ENCODE measurements around the gene IFT80.
"Not testable (repeated sequence)": the region's sequence is repeated elsewhere in the genome, so short reads cannot be mapped to it uniquely, and the experiment has no call there.

The IFT80 gene

DNA sequence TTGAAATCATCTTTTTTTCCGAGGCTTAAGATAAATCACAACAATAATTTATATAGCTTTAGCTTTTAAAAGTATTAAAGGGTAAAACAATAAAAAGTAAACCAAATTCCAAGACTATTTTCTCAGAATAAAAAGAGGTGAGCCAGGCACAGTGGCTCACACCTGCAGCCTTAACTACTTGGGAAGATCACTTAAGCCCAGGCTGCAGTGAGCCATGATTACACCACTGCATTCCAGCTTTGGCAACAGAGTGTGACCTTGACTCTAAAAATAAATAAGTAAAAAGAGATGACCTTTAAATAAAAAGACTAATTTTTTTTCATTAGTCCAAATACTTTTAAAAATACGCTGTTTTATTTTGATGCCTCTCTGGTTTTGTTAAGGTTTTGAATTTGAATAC, 119.4 kb downstream of the IFT80 start:
- Mint-ChIP-seq H3K27ac (no peak overlapping the region), H3K4me3 (no peak overlapping the region), H3K9me3 (no peaks in the 10 kb centered on the region), H3K27me3 (no peaks in the 10 kb centered on the region), H3K4me1 (no peaks in the 10 kb centered on the region), H3K36me3 (peaks cover 18% of the 10 kb centered on the region)

DNA sequence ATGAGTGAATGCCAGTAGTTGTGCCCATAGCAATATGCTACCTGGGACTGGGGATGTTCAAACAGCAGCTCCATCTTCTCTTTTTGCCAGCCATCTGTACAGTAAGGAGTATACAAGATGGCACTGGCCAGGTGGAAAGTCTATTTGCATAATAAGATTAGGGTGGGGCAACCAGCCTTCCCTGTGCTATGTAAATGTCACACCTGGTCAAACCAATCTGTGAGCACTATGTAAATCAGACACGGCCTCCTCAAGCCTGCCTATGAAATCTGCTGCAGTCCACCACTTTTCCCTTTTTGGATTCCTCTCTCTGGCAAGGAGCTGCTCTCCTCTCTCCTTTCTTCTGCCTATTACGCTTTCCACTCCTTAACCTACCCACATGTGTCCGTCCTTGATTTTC, 120.8 kb downstream of the IFT80 start:
- no peak overlapping the region for H3K4me3 Mint-ChIP-seq
- no peaks in the 10 kb centered on the region for H3K9me3 Mint-ChIP-seq
- no peaks in the 10 kb centered on the region for H3K27me3 Mint-ChIP-seq
- no peaks in the 10 kb centered on the region for H3K4me1 Mint-ChIP-seq
- no peak overlapping the region for H3K27ac Mint-ChIP-seq
- peaks cover 25% of the 10 kb centered on the region for H3K36me3 Mint-ChIP-seq

GRCh38 chr3:160265088-160265487, 133.9 kb downstream of the IFT80 start:
- peaks cover 14% of the 10 kb centered on the region for H3K36me3 Mint-ChIP-seq

GRCh38 chr3:160260587-160261270, 138.3 kb downstream of the IFT80 start:
- H3K4me1 Mint-ChIP-seq = no peaks in the 10 kb centered on the region
- H3K27me3 Mint-ChIP-seq = no peaks in the 10 kb centered on the region
- H3K4me3 Mint-ChIP-seq = no peak overlapping the region
- H3K27ac Mint-ChIP-seq = no peak overlapping the region
- H3K36me3 Mint-ChIP-seq = peaks cover 17% of the 10 kb centered on the region
- H3K9me3 Mint-ChIP-seq = no peaks in the 10 kb centered on the region

More at GRCh38 chr3:160265088-160265487, 133.9 kb downstream of the IFT80 start:
- Mint-ChIP-seq H3K27ac (no peak overlapping the region), H3K4me3 (no peak overlapping the region), H3K9me3 (no peaks in the 10 kb centered on the region), H3K27me3 (no peaks in the 10 kb centered on the region), H3K4me1 (no peaks in the 10 kb centered on the region)

- Mint-ChIP-seq H3K9me3 (no peaks in the 10 kb centered on the region), H3K27me3 (no peaks in the 10 kb centered on the region), H3K4me3 (no peak overlapping the region), H3K27ac (no peak overlapping the region), H3K36me3 (peaks cover 14% of the 10 kb centered on the region), H3K4me1 (no peaks in the 10 kb centered on the region)
These were observed 139.4 kb downstream of the IFT80 start for GRCh38 chr3:160259589-160259988.

DNA sequence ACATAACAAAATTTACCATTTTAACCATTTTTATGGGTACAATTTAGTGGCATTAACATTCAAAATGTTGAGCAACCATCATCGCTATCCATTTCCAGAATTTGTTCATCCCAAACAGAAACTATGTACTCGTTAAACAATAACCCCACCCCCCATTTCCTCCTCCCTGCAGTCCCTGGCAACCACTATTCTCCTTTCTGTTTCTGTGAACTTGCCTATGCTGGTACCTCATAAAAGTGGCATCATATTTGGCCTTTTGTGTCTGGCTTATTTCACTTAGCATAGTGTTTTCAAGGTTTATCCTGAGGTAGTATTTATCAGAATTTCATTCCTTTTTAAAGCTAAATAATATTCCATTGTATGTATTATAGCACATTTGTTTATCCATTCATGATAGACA, 141.4 kb downstream of the IFT80 start:
- Mint-ChIP-seq H3K4me3 (no peak overlapping the region), H3K27ac (no peak overlapping the region), H3K4me1 (no peaks in the 10 kb centered on the region), H3K9me3 (no peaks in the 10 kb centered on the region), H3K36me3 (peaks cover 14% of the 10 kb centered on the region), H3K27me3 (no peaks in the 10 kb centered on the region)

- H3K9me3 Mint-ChIP-seq = no peaks in the 10 kb centered on the region
- H3K36me3 Mint-ChIP-seq = peaks cover 1% of the 10 kb centered on the region
These were observed 145.7 kb downstream of the IFT80 start for GRCh38 chr3:160253298-160253697.

DNA sequence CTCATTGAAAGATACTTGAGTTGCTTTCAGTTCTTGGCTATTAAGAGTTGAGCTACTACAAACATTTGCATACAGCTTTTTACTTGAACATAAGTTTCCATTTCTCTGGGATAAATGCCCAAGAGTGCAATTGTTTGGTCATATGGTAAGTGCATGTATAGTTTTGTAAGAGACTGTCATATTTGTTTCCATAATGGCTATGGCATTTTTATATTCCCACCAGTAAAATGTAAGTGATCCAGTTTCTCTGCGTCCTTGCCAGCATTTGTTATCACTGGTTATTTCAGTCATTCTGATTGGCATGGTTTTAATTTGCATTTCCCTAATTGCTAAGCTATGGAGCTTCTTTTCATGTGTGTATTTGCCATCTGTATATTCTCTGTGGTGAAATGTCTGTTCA, 151.3 kb downstream of the IFT80 start:
- H3K27me3 Mint-ChIP-seq = peaks cover 7% of the 10 kb centered on the region
- H3K27ac Mint-ChIP-seq = no peak overlapping the region
- H3K4me3 Mint-ChIP-seq = no peak overlapping the region
- H3K4me1 Mint-ChIP-seq = no peaks in the 10 kb centered on the region
- H3K9me3 Mint-ChIP-seq = peaks cover 4% of the 10 kb centered on the region
- no peaks in the 10 kb centered on the region for H3K36me3 Mint-ChIP-seq

More at GRCh38 chr3:160253298-160253697, 145.7 kb downstream of the IFT80 start:
- H3K27me3 Mint-ChIP-seq = no peaks in the 10 kb centered on the region
- no peak overlapping the region for H3K27ac Mint-ChIP-seq
- no peak overlapping the region for H3K4me3 Mint-ChIP-seq
- no peaks in the 10 kb centered on the region for H3K4me1 Mint-ChIP-seq

GRCh38 chr3:160245261-160245800, 153.7 kb downstream of the IFT80 start:
- Mint-ChIP-seq H3K4me1 (no peaks in the 10 kb centered on the region), H3K27me3 (peaks cover 10% of the 10 kb centered on the region), H3K36me3 (no peaks in the 10 kb centered on the region), H3K9me3 (peaks cover 7% of the 10 kb centered on the region), H3K4me3 (no peak overlapping the region), H3K27ac (no peak overlapping the region)

DNA sequence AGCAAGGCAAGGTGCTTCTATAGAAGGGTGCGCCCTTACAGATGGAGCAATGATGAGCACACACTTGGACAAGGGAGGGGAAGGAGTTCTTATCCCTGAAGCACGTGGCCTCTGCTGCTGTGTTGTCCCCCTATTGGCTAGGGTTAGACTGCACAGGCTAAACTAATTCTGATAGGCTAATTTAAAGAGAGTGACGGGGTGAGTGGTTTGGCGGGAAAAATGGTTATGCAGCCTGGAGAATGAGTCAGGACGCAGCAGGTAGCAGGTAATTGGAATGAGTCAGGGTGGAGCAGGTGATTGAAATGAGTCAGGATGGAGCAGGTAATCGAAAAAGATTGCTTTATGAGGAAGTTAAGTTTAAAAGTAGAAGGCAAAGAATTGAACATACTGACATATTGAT, 158.3 kb downstream of the IFT80 start:
- H3K36me3 Mint-ChIP-seq, H3K4me1 Mint-ChIP-seq, H3K9me3 Mint-ChIP-seq, H3K4me3 Mint-ChIP-seq, H3K27ac Mint-ChIP-seq: not testable (repeated sequence)
- H3K27me3 Mint-ChIP-seq = peaks cover 23% of the 10 kb centered on the region

DNA sequence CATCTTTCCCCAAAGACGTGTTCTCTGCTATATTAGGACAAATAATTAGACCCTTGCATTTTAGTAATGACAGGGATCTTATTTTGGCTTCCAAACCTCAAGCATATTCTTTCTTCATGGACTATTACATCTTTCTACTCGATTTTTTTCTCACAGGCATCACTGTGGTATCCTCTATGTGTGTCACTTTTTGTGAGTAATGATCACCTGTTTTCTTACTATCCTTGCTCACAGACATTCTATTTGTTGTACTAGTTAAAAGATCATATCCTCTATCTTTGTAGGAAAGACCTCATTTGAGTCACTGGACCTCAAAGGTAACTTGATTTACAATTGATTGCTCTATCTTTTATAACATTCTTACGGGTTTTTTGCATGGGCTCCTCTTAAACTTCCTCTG, 167.0 kb downstream of the IFT80 start:
- Mint-ChIP-seq H3K9me3 (no peaks in the 10 kb centered on the region), H3K4me3 (no peak overlapping the region), H3K4me1 (no peaks in the 10 kb centered on the region), H3K36me3 (no peaks in the 10 kb centered on the region), H3K27me3 (peaks cover 23% of the 10 kb centered on the region), H3K27ac (no peak overlapping the region)

DNA sequence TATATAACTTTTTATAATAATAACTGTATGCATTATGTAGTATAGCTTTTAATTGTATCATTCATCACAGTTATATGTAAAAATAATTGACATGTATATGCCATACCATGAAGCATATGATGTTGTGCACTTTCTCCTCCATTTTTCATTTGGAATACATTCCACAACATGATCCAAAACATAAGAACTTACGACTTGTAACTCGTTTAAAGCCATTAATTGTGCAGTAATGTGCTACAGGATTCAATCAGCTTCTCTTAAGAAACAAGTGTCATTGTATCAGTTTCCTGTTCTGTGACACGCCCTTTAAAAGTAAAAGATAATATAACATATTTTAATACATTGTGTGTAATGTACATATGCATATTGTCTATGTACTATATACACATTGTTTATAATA, 171.6 kb downstream of the IFT80 start:
- Mint-ChIP-seq H3K27ac (no peak overlapping the region), H3K36me3 (no peaks in the 10 kb centered on the region), H3K4me3 (no peak overlapping the region), H3K4me1 (peaks cover 12% of the 10 kb centered on the region), H3K9me3 (no peaks in the 10 kb centered on the region), H3K27me3 (peaks cover 39% of the 10 kb centered on the region)

- H3K36me3 Mint-ChIP-seq = no peaks in the 10 kb centered on the region
- no peaks in the 10 kb centered on the region for H3K9me3 Mint-ChIP-seq
- peaks cover 39% of the 10 kb centered on the region for H3K27me3 Mint-ChIP-seq
- peak overlapping the region; percentile 82 for H3K4me3 Mint-ChIP-seq
- H3K27ac Mint-ChIP-seq = no peak overlapping the region
- H3K4me1 Mint-ChIP-seq = peaks cover 12% of the 10 kb centered on the region
These were observed 172.8 kb downstream of the IFT80 start for GRCh38 chr3:160226026-160226907.

DNA sequence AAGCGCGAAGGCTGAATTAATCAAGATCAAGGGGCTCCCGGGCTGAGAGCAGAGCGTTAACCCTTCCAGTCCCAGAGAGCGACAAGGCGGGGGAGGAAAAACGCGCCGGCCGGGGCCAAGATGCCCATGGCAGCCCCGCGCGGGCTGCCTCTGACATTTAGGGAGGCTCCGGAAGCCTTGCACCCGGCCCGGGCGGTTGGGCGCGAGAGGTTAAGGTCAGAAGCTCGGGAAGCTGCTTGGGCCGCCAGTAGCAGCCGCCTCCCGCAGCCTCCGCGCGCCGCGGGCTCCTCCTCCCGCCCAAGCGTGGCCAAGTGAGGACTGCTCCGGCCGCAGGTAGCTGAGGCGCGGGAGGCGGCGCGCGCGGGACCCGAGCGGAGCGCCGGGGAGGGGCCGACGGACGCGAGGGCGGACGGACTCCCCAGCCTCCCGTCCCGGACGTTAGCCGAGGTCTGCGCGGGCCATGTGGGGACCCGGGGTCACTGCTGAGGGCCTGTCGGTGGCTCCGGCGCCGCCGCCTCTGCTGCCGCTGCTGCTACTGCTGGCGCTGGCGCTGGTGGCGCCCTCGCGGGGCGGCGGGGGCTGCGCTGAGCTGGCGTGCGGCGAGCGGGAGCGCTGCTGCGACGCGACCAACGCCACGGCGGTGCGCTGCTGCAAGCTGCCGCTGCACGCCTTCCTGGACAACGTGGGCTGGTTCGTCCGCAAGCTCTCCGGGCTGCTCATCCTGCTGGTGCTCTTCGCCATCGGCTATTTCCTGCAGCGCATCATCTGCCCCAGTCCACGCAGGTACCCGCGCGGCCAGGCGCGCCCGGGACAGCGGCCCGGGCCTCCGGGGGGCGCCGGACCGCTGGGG, 173.6 kb downstream of the IFT80 start, which contains the start of gene C3orf80:
TSS of gene C3orf80 (plus strand) at position 247 of the 850 bp plus-strand sequence. CDS start at position 461, 214 bp downstream.
- peak within 1 kb of the TSS; percentile 86 for H3K4me3 Mint-ChIP-seq
- H3K36me3 Mint-ChIP-seq = no peaks in the 10 kb centered on the region
- no peaks in the 10 kb centered on the region for H3K9me3 Mint-ChIP-seq
- H3K27me3 Mint-ChIP-seq = peaks cover 42% of the 10 kb centered on the region
- peaks cover 12% of the 10 kb centered on the region for H3K4me1 Mint-ChIP-seq
- no peak within 1 kb of the TSS for H3K27ac Mint-ChIP-seq

GRCh38 chr3:160224811-160225175, 174.2 kb downstream of the IFT80 start:
- H3K4me3 Mint-ChIP-seq = peak overlapping the region; percentile 86
- H3K4me1 Mint-ChIP-seq = peaks cover 12% of the 10 kb centered on the region
- no peaks in the 10 kb centered on the region for H3K9me3 Mint-ChIP-seq
- peaks cover 44% of the 10 kb centered on the region for H3K27me3 Mint-ChIP-seq
- H3K27ac Mint-ChIP-seq = no peak overlapping the region
- no peaks in the 10 kb centered on the region for H3K36me3 Mint-ChIP-seq

All from activated naive CD4-positive, alpha-beta T cell treated with anti-CD3 and anti-CD28 coated beads, Interleukin-2, amount 50 U/mL, for 24 hours (primary cell).